Embryonic facial prominence (tissue), 1 donor: Measurements from ENCODE around the gene FNDC4.

Experiments used
- DNase-seq: peaks from one replicate; pipeline ENCODE4 v3.0.0-alpha.2; 2016; ENCODE audit errors: extremely low spot score

The FNDC4 gene

DNA sequence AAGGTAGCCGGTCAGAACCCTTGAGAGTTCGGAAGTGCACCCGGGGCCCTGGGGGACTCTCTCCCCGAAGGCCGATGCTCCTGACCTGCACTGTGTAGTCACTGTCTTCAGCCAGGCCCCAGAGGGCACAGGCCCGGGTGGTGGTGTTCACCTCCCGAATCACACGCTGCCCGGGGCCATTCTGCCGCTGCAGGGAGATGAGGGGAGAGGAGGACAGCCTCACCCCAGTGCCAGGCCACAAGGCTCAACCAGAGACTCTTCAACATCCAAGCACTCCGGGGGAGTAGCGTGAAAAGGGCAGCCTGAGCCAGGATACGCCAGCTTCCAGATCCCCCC, 1.1 kb downstream of the FNDC4 start:
- no peak for DNase-seq

DNA sequence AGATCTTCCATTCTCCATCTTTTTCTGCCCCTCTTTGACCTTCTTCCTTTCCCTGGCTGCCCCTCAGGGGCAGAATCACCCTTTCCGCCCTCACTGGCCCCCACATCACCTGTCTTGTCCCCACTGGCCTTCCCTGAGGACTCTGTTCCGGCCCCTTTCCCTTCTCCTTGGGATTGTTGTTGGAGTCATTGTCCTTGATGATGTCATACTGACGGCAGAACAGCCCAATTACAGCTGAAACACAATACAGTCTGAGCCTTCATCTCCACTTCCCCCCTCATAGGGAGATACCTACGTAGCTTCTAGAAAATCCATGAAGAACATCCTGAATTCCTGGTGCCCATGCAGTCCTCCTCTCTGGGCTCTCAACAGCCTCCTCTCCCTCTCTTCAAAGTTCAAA, 2.4 kb downstream of the FNDC4 start:
- DNase-seq, result no peak

DNA sequence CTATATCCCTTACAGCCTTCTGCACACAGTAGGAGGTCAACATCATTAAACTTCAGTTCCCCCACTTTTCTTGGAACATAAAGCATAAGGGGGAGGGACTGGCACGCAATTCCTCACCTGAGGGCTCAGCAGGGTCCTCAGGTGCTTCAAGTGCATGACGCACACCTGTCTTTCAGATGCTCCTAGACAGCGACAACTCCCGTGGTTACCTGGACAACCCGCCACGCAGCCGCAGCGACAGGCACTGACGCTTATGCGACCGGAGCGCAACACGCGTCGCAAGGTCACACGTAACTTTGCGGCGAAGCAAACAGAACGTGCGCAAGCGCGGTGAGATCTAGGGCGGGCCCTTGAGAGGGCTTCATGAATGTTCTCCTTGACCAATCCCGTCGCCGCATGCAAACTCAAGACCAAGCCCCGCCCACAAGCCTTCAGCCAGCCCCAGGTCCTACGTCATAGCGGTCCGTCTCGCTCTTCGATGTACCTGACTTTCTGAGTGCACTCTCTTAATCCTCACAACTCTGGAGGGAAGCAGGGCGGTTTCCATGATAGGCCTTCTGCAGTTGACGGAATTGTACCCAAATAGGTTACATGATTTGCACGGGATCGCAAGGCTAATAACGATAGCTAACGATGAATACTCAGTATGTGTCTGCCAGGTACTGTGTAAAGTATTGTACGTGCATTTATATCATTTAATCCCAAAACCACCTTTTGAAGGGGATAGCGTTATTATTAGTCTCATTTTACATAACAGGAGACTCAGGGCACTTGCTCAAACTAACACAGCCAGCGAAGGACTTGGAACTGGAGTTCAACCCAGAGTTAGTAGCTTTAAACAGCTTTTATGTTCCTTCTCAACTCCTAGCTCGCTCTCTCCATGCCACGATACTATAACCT, 5.3 kb downstream of the FNDC4 start, which contains the start of gene IFT172:
Gene IFT172 (minus strand): TSS at position 246 of the 900 bp plus-strand sequence. CDS start 90 bp downstream, at position 156.
- peak; percentile 97 for DNase-seq

DNA sequence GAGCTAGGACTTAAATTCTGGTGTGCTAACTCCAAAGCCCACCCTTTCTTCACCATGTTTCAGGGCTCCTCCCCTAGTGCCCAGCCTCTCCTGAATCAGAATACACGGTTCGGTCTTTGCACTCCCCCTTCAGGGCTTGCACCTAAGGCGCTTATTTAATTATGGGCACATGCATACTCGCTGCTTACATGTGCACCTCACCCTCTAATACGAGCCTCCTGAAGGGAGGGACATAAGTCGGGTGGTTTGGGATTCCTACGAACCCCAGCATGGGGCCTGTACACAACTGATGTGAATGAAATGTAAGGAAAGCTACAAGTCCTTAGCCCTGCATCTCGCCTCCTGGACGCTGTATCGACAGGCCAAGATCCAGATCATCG, 5.9 kb downstream of the FNDC4 start:
- no peak for DNase-seq

DNA sequence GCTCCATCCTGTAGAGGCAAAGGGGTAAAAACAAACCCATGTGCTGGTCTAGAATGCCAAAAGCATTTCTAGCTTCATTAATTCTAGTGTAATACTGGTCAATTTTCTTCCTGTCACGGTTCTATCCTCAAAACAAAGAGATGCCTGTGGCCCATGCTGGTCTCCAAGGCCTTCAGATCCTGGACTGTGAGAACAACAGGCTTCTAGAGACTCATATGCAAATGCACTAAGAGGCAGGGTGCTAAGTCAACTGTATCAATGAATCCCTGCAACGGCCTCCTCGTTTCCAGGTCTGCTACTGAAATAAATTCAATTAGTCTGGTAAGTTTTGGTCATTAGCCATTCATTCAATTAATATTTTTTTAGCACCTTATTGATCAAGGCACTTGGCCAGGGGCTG, 9.5 kb downstream of the FNDC4 start:
- no peak for DNase-seq

DNA sequence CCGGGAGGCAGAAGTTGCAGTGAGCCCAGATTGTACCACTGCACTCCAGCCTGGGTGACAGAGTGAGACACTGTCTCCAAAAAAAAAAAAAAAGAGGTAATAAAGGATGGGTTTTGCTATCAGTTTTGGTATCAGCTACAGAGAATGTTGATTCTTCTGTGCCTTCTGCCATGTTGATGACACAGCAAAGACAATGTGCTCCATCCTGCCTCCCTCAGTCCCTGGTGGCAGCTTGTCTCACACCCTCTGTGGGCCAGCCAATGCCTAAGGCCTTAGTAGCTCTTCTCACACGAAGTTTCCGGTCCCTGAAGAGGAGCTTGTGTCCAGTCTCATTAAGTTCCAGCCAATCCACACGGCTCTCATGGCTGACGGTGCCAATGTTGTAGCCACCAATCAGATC, 23.0 kb downstream of the FNDC4 start:
- no peak for DNase-seq

DNA sequence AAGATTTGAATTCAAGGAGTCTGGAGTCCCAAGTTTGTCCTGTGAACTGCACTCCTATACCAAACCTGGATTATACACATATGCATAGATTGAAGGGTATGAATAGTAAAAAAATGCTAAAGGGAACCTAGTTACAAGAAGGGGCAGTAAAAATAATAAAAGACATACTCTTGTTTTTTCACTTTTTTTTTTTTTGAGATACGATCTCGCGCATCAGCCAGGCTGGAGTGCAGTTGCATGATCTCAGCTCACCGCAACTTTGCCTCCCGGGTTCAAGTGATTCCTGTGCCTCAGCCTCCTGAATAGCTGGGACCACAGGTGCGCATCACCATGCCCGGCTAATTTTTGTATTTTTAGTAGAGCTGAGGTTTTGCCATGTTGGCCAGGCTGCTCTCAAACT, 30.6 kb downstream of the FNDC4 start:
- DNase-seq, result no peak

DNA sequence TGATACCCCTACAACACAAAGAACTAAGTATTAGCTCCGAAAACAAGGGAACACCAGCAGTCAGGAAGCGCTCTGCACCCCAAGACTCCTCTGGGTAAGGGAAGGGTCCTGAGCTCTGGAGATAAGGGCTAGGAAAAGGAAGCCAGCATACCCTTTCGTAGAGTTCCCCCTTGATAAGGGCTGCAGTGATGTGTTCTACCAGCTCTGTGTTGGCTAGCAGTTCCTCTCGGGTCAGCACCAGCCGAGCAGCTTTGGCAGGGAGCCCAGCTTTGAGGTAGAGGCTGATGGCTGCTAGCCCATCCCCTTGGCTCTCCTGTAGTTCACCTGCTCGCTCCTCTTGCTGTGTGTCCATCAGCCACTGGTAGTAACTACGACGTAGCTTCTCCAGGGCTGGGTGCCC, 33.9 kb downstream of the FNDC4 start:
- DNase-seq, result no peak

DNA sequence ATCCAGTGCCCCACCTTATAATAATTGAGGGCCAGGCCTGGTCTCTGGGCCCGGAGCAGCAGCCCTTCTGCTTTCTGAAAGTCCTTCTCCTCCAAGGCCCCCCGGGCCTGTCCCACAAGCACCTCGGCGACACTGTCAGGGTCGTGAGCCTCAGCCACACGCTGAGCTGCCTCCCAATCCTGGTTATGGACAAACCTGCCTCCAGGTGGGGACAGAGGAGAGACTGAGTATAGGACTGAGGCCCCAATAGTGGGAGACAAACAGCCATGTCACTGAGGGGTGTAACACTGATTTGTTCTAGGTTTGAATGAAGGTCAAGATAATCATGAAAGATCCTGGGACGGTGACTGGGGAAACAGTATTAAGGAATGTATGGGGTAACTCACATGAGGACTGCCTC, 41.0 kb downstream of the FNDC4 start:
- DNase-seq, result no peak

DNA sequence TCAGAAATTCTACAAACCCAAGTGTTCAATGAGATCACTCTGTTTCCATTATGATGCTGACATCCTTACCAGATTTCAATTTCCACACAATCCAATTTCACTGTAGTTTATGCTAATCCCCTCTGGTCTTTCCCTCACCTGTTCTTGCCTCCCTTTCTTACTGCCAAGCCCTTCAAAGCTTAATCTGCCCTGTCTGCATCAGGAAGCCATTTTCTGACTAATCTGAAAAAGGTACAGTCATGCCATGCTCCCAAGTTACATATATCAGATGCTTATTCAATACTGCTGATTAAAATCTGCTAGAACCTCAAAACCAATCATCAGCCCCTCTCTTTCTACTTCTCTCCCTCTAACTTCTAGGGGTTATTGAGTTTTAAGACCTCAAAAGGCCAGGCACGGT, 43.9 kb downstream of the FNDC4 start:
- DNase-seq, result no peak

DNA sequence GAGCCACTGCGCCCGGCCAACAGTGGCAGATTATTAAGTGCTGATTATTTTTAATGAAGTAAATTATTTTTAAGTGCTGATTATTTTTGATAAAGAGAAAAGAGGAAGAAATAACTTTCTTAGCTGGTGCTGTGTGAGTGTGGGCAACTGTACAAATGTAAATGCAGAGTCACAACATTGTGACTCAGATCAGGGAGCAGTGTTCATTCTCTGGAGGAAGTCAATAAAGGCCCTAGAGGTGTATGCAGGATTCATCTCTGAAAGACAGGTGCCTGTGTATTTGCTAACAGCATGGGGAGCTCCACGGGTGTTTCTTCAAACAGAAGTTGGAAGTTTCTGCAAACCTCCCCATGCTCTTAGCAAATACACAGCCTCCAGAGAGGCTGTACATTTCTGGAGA, 46.6 kb downstream of the FNDC4 start:
- no peak for DNase-seq

DNA sequence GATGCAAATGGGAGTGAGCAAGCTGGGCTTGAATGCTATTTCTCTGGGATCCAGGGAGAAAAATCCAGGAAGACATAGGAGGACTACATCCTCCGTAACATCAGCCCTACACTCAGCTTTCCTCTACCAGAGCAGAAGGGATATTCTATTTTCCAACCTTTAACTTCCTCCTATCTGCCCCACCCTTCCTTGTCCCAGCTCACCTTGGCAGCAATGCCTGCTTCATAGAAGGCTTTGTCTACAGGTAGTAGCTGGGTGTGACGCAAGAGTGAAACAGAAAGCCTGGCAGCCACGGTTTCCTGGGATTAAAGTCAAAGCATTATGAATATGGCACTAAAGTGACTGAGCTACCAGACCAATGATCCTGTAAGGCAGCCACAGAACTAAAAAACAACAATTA, 48.9 kb downstream of the FNDC4 start:
- no peak for DNase-seq

DNA sequence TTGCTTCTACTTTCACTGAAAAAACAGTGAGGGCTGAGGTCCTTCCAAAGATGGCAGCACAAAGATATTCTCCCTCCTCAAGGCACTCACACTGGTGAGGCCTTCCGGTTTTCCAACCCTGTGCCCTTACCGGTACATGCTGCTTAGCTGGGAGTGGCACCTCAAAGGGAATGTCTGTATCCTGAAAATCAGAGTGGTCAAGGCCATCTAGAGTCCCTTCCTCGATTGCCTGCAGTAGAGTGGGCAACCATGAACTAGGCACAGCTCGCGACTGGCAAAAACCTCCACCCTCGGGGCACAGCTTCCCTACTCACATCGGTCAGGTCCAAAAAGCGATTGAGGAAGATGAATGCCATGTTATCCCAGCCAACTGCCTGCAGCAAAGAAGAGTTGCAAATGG, 49.4 kb downstream of the FNDC4 start:
- no peak for DNase-seq

DNA sequence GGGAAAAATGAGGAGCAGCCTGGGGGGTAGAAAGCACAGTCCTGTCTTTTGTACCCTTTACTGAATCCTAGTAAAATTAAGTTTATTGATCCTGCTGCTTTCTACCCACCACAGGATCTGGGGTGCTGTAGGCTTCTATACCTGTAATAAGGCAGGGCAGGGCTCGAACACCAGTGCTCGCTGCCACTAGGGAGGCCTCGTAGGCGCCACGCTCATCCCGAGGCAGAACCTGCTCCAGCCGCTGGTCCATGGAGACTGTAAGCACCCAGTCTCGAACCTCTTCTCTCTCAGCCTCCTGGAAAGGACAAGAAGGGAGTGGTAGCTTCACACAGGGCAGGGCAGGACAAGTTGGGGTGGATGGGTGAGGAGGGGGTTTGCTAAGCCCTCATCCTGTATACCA, 49.8 kb downstream of the FNDC4 start:
- no peak for DNase-seq

DNA sequence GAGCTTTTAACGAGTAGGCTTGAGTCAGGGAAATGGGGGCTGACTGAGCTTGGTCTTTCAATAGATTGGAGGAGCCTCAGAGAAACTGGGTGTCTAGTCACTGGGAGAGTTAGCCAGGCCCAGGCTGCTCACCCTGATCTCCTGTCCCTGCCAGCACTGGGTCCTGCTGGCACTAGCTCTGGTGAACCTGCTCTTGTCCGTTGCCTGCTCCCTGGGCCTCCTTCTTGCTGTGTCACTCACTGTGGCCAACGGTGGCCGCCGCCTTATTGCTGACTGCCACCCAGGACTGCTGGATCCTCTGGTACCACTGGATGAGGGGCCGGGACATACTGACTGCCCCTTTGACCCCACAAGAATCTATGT, 52.1 kb downstream of the FNDC4 start:
- no peak for DNase-seq

DNA sequence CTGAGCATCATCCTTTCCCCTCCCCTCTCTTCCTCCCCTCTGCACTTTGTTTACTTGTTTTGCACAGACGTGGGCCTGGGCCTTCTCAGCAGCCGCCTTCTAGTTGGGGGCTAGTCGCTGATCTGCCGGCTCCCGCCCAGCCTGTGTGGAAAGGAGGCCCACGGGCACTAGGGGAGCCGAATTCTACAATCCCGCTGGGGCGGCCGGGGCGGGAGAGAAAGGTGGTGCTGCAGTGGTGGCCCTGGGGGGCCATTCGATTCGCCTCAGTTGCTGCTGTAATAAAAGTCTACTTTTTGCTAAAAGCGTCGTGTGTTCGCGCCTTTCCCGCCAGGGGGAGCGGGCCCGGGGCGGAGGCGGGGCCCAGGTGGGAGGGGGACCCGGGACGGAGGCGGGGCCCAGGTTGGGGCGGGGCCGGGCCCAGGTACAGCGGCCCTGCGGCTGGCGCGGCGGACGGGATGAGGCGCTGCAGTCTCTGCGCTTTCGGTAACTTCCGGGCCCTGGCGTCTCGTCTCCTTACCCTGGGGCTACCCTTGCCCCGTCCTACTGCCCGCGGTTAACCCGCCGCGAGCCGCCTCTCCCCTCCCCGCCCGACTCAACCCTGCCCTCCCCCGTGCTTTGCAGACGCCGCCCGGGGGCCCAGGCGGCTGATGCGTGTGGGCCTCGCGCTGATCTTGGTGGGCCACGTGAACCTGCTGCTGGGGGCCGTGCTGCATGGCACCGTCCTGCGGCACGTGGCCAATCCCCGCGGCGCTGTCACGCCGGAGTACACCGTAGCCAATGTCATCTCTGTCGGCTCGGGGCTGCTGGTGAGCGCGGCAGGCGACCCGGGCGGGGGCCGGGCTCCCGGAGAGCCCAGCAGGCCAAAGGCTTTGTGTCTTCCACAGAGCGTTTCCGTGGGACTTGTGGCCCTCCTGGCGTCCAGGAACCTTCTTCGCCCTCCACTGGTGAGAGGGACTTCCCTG, 52.8 kb downstream of the FNDC4 start, which contains the start of gene KRTCAP3:
Gene KRTCAP3 (plus strand): TSS at position 424 of the 962 bp plus-strand sequence. CDS start 32 bp downstream, at position 456.
- no peak for DNase-seq
